HL-60 (cell line): ENCODE measurements around the gene GKAP1.

Source experiments
- DNase-seq, 2 experiments: peaks; one replicate each; pipeline ENCODE4 v3.0.0-alpha.2; 2010 to 2020; ENCODE audit warnings: low read depth in 1 of 2, low spot score in 1 of 2
- H3K27ac ChIP-seq: fragments of 250-450 bp; sonication (Bioruptor Pico); replicated peaks from 2 replicates; pipeline ENCODE4 v1.5.1; 2020; ENCODE audit warnings: mild to moderate bottlenecking, moderate library complexity
- H3K27me3 ChIP-seq: fragments of 250-450 bp; sonication (Bioruptor Pico); 2 replicates; pipeline ENCODE4 v1.5.1; 2021; ENCODE audit warnings: mild to moderate bottlenecking, moderate library complexity; ENCODE audit not compliant: insufficient read depth, poor library complexity, severe bottlenecking
- H3K4me3 ChIP-seq: replicated peaks from 2 replicates; pipeline ENCODE4 v1.5.1; 2011; ENCODE audit warnings: mild to moderate bottlenecking, control low read depth, low read length; ENCODE audit not compliant: insufficient read depth
- GABPA ChIP-seq: IDR thresholded peaks from 2 replicates; pipeline ENCODE4 v1.6.1; 2012; ENCODE audit warnings: low read depth
- POLR2AphosphoS5 ChIP-seq: IDR thresholded peaks from 2 replicates; pipeline ENCODE4 v1.6.1; 2012; ENCODE audit warnings: low read depth
- SPI1 ChIP-seq: IDR thresholded peaks from 2 replicates; pipeline ENCODE4 v1.6.1; 2012; ENCODE audit warnings: low read depth, mild to moderate bottlenecking, borderline replicate concordance
- TF ChIP-seq, protein P1 (sequence below): IDR thresholded peaks from one replicate; pipeline ENCODE4 v1.5.1; 2011; ENCODE audit warnings: low read length, control low read depth, inconsistent platforms; ENCODE audit not compliant: insufficient read depth
- TF ChIP-seq, protein P2 (sequence below): IDR thresholded peaks from 2 replicates; pipeline ENCODE4 v1.6.1; 2012; ENCODE audit warnings: low read depth; ENCODE audit not compliant: insufficient replicate concordance

Gene GKAP1

DNA sequence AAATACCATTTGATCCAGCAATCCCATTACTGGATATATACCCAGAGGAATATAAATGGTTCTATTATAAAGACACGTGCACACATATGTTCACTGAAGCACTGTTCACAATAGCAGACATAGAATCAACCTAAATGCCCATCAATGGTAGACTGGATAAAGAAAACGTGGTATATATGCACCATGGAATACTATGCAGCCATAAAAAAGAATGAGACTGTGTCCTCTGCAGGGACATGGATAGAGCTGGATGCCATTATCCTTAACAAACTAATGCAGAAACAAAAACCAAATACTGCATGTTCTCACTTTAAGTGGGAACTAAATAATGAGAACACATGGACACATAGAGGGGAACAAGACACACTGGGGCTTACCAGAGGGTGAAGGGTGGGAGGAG, 39.4 kb downstream of the GKAP1 start:
- no peak for DNase-seq
- Histone ChIP-seq H3K4me3 (no peak overlapping the region), H3K27me3 (no peaks in the 10 kb centered on the region), H3K27ac (no peak overlapping the region)
- TF ChIP-seq SPI1 (no peak), GABPA (no peak), POLR2AphosphoS5 (no peak)
- TF ChIP-seq, protein P1, sequence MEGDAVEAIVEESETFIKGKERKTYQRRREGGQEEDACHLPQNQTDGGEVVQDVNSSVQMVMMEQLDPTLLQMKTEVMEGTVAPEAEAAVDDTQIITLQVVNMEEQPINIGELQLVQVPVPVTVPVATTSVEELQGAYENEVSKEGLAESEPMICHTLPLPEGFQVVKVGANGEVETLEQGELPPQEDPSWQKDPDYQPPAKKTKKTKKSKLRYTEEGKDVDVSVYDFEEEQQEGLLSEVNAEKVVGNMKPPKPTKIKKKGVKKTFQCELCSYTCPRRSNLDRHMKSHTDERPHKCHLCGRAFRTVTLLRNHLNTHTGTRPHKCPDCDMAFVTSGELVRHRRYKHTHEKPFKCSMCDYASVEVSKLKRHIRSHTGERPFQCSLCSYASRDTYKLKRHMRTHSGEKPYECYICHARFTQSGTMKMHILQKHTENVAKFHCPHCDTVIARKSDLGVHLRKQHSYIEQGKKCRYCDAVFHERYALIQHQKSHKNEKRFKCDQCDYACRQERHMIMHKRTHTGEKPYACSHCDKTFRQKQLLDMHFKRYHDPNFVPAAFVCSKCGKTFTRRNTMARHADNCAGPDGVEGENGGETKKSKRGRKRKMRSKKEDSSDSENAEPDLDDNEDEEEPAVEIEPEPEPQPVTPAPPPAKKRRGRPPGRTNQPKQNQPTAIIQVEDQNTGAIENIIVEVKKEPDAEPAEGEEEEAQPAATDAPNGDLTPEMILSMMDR = no peak
- TF ChIP-seq, protein P2, sequence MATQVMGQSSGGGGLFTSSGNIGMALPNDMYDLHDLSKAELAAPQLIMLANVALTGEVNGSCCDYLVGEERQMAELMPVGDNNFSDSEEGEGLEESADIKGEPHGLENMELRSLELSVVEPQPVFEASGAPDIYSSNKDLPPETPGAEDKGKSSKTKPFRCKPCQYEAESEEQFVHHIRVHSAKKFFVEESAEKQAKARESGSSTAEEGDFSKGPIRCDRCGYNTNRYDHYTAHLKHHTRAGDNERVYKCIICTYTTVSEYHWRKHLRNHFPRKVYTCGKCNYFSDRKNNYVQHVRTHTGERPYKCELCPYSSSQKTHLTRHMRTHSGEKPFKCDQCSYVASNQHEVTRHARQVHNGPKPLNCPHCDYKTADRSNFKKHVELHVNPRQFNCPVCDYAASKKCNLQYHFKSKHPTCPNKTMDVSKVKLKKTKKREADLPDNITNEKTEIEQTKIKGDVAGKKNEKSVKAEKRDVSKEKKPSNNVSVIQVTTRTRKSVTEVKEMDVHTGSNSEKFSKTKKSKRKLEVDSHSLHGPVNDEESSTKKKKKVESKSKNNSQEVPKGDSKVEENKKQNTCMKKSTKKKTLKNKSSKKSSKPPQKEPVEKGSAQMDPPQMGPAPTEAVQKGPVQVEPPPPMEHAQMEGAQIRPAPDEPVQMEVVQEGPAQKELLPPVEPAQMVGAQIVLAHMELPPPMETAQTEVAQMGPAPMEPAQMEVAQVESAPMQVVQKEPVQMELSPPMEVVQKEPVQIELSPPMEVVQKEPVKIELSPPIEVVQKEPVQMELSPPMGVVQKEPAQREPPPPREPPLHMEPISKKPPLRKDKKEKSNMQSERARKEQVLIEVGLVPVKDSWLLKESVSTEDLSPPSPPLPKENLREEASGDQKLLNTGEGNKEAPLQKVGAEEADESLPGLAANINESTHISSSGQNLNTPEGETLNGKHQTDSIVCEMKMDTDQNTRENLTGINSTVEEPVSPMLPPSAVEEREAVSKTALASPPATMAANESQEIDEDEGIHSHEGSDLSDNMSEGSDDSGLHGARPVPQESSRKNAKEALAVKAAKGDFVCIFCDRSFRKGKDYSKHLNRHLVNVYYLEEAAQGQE = no peak

- Histone ChIP-seq H3K4me3 (no peak overlapping the region), H3K27ac (no peak overlapping the region), H3K27me3 (no peaks in the 10 kb centered on the region)
- DNase-seq = no peak
- no peak for TF ChIP-seq GABPA
- no peak for TF ChIP-seq SPI1
- TF ChIP-seq, protein P2 = no peak
- TF ChIP-seq, protein P1 = no peak
- TF ChIP-seq POLR2AphosphoS5 = no peak
Observed at GRCh38 chr9:83775932-83776331, 41.6 kb downstream of the GKAP1 start.

GRCh38 chr9:83772860-83773259, 44.7 kb downstream of the GKAP1 start:
- no peaks in the 10 kb centered on the region for H3K27me3 ChIP-seq
- TF ChIP-seq SPI1 (no peak), POLR2AphosphoS5 (no peak), GABPA (no peak)
- TF ChIP-seq, protein P1 = no peak
- TF ChIP-seq, protein P2 = no peak
- DNase-seq = no peak
- no peak overlapping the region for H3K4me3 ChIP-seq
- no peak overlapping the region for H3K27ac ChIP-seq
